ENCODE measurements around the gene DNLZ.

DNLZ gene

DNA sequence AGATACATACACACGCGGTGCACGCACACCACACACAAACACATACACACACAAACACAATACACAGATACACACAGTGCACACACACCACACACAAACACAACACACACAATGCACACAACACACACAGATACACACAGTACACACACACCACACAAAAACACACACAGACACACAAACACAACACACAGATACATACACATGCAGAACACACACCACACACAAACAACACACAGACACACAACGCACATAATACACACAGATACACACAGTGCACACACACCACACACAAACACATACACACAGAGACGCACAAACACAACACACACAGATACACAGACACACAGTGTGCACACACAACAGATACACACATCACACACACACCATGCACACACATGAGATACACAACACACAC lies 53.7 kb downstream of the DNLZ start:
- no peak overlapping the region for H3K4me3 ChIP-seq (ENCODE audit: low read length)
- no peak for TF ChIP-seq CTCF (conservative IDR thresholded peaks at IDR 0.05; ENCODE audit: low read depth, low read length)
- no peak for DNase-seq (ENCODE audit: low read depth)
